Hepatocyte (in vitro differentiated cells): ENCODE results near the gene NAV2. TPM values are rescaled to one million over a fixed set of nuclear protein-coding genes. Genes with fewer than 3 reads are reported as not detected.

Experiments
- DNase-seq: peaks from one replicate; pipeline ENCODE4 v3.0.0-alpha.2; 2016; ENCODE audit warnings: low spot score
- H2AFZ ChIP-seq: fragments of 200-600 bp; sonication (generic); 2 replicates; pipeline ENCODE4 v1.6.0; 2016; ENCODE audit warnings: antibody characterized with exemption, mild to moderate bottlenecking
- H3K27ac ChIP-seq: fragments of 200-600 bp; sonication (generic); 2 replicates; pipeline ENCODE4 v1.5.1; 2016; ENCODE audit warnings: mild to moderate bottlenecking
- H3K27me3 ChIP-seq: fragments of 200-600 bp; sonication (generic); 2 replicates; pipeline ENCODE4 v1.6.1; 2016
- H3K36me3 ChIP-seq: fragments of 200-600 bp; sonication (generic); replicated peaks from 2 replicates; pipeline ENCODE4 v1.5.1; 2016; ENCODE audit warnings: low read depth; ENCODE audit not compliant: insufficient read depth
- H3K4me1 ChIP-seq: fragments of 200-600 bp; sonication (generic); 2 replicates; pipeline ENCODE4 v1.5.1; 2016; ENCODE audit warnings: mild to moderate bottlenecking, moderate library complexity; ENCODE audit not compliant: insufficient read depth
- H3K4me2 ChIP-seq: fragments of 200-600 bp; sonication (generic); 2 replicates; pipeline ENCODE4 v1.6.0; 2016
- H3K4me3 ChIP-seq: fragments of 200-600 bp; sonication (generic); 2 replicates; pipeline ENCODE4 v1.5.1; 2016; ENCODE audit warnings: mild to moderate bottlenecking
- H3K79me2 ChIP-seq: fragments of 200-600 bp; sonication (generic); 2 replicates; pipeline ENCODE4 v1.6.0; 2017; ENCODE audit warnings: mild to moderate bottlenecking
- H3K9me2 ChIP-seq: fragments of 200-600 bp; sonication (generic); replicated peaks from 2 replicates; pipeline ENCODE4 v1.6.0; 2017; ENCODE audit warnings: mild to moderate bottlenecking; ENCODE audit not compliant: insufficient read depth
- H3K9me3 ChIP-seq: fragments of 200-600 bp; sonication (generic); 2 replicates; pipeline ENCODE4 v1.5.1; 2016; ENCODE audit warnings: low read depth, mild to moderate bottlenecking
- H4K20me1 ChIP-seq: fragments of 200-600 bp; sonication (generic); 2 replicates; pipeline ENCODE4 v1.6.0; 2016; ENCODE audit warnings: mild to moderate bottlenecking; ENCODE audit not compliant: insufficient read depth, poor library complexity, severe bottlenecking
- CTCF ChIP-seq: fragments of 200-600 bp; sonication (generic); IDR thresholded peaks from 2 replicates; pipeline ENCODE4 v1.5.1; 2016; ENCODE audit warnings: antibody characterized with exemption, mild to moderate bottlenecking; ENCODE audit not compliant: poor library complexity
- EZH2 ChIP-seq: fragments of 200-600 bp; sonication (generic); IDR thresholded peaks from 2 replicates; pipeline ENCODE4 v1.6.1; 2016; ENCODE audit warnings: antibody characterized with exemption, mild to moderate bottlenecking, borderline replicate concordance
- EZH2phosphoT487 ChIP-seq: fragments of 200-600 bp; sonication (generic); IDR thresholded peaks from one replicate; pipeline ENCODE4 v1.6.1; 2018; ENCODE audit warnings: antibody characterized with exemption, mild to moderate bottlenecking, low read depth, moderate library complexity; ENCODE audit not compliant: unreplicated experiment, severe bottlenecking
- WGBS: methylation state at CpG from one replicate; pipeline ENCODE4 v1.1.6; 2016; ENCODE audit warnings: low lambda C conversion rate; ENCODE audit errors: missing lambda C conversion rate; 5-methylcytosine and 5-hydroxymethylcytosine counted together
- polyA plus RNA-seq: library from polyadenylated mRNA; unstranded; fragments of >200 nt; fragmentation: Nextera tagmentation; extraction: Ambion mirVana; gene quantifications from 2 replicates; pipeline ENCODE4 v1.2.1, GENCODE V29; 2016
- total RNA-seq: library from RNA; depleted of rRNA; stranded (reverse); fragments of >200 nt; gene quantifications from 2 replicates; pipeline ENCODE4 v1.2.3, GENCODE V29; 2014

Gene NAV2
- total and polyA plus RNA-seq, 2 experiments from 2014 or later = 23.7 to 30.8 TPM

- no peak overlapping the region for H3K27ac ChIP-seq
Measured at GRCh38 chr11:20047769-20048154, 335.1 kb downstream of the NAV2 start.

GRCh38 chr11:20048246-20048645, 335.6 kb downstream of the NAV2 start:
- no peaks in the 10 kb centered on the region for H3K27me3 ChIP-seq
- 86% methylated on average over 3 of the region's 3 CpGs for WGBS
- no peaks in the 10 kb centered on the region for H3K36me3 ChIP-seq
- H3K9me2 ChIP-seq = no peaks in the 10 kb centered on the region
- DNase-seq = no peak
- no peak overlapping the region for H3K27ac ChIP-seq
- H3K4me1 ChIP-seq = peaks cover 4% of the 10 kb centered on the region
- H3K9me3 ChIP-seq = no peaks in the 10 kb centered on the region
- no peak overlapping the region for H3K4me3 ChIP-seq
- TF ChIP-seq EZH2 = no peak
- no peak for TF ChIP-seq EZH2phosphoT487
- TF ChIP-seq CTCF = no peak
- no peaks in the 10 kb centered on the region for H4K20me1 ChIP-seq
- no peak overlapping the region for H2AFZ ChIP-seq
- no peak overlapping the region for H3K4me2 ChIP-seq
- peaks cover 5% of the 10 kb centered on the region for H3K79me2 ChIP-seq

More at GRCh38 chr11:20047769-20048154, 335.1 kb downstream of the NAV2 start:
- no peaks in the 10 kb centered on the region for H3K36me3 ChIP-seq
- H3K4me3 ChIP-seq = no peak overlapping the region
- no peak overlapping the region for H3K4me2 ChIP-seq
- peaks cover 5% of the 10 kb centered on the region for H3K79me2 ChIP-seq
- peaks cover 4% of the 10 kb centered on the region for H3K4me1 ChIP-seq
- no peaks in the 10 kb centered on the region for H4K20me1 ChIP-seq
- TF ChIP-seq CTCF (no peak), EZH2phosphoT487 (no peak), EZH2 (no peak)
- H3K27me3 ChIP-seq = no peaks in the 10 kb centered on the region
- no peak for DNase-seq
- H3K9me2 ChIP-seq = no peaks in the 10 kb centered on the region
- H3K9me3 ChIP-seq = no peaks in the 10 kb centered on the region
- no peak overlapping the region for H2AFZ ChIP-seq
- 68% methylated on average over 2 of the region's 2 CpGs for WGBS

GRCh38 chr11:20048707-20049106, 336.1 kb downstream of the NAV2 start:
- no peak overlapping the region for H3K27ac ChIP-seq
- peaks cover 4% of the 10 kb centered on the region for H3K79me2 ChIP-seq
- no peak overlapping the region for H2AFZ ChIP-seq
- no peak for TF ChIP-seq EZH2phosphoT487
- TF ChIP-seq EZH2 = no peak
- TF ChIP-seq CTCF = no peak
- no peaks in the 10 kb centered on the region for H3K36me3 ChIP-seq
- no peaks in the 10 kb centered on the region for H4K20me1 ChIP-seq
- no peaks in the 10 kb centered on the region for H3K9me3 ChIP-seq
- WGBS = 97% methylated on average over 9 of the region's 9 CpGs
- H3K4me3 ChIP-seq = no peak overlapping the region
- DNase-seq = no peak
- no peaks in the 10 kb centered on the region for H3K27me3 ChIP-seq
- H3K9me2 ChIP-seq = no peaks in the 10 kb centered on the region
- peaks cover 4% of the 10 kb centered on the region for H3K4me1 ChIP-seq
- no peak overlapping the region for H3K4me2 ChIP-seq

GRCh38 chr11:20049231-20049630, 336.6 kb downstream of the NAV2 start:
- Histone ChIP-seq H3K4me2 (no peak overlapping the region), H3K4me3 (no peak overlapping the region), H3K4me1 (peaks cover 4% of the 10 kb centered on the region), H3K9me2 (no peaks in the 10 kb centered on the region), H3K27ac (no peak overlapping the region), H3K79me2 (no peaks in the 10 kb centered on the region), H2AFZ (no peak overlapping the region), H3K27me3 (no peaks in the 10 kb centered on the region), H4K20me1 (no peaks in the 10 kb centered on the region), H3K9me3 (no peaks in the 10 kb centered on the region), H3K36me3 (no peaks in the 10 kb centered on the region)
- DNase-seq = no peak
- WGBS = 71% methylated on average over 2 of the region's 2 CpGs
- TF ChIP-seq EZH2 (no peak), CTCF (no peak), EZH2phosphoT487 (no peak)
